ENCODE data around the gene LCK. TPM values are rescaled to one million over a fixed set of nuclear protein-coding genes. Genes with fewer than 3 reads are reported as not detected.
A peak's percentile ranks its signal among the peaks of the same experiment; 100 is the strongest.

The LCK gene
- total RNA-seq, 1 donor from 2014 or later: not detected

GRCh38 chr1:32241001-32241763 is 9.9 kb upstream of the LCK start:
- TF ChIP-seq CTCF (conservative IDR thresholded peaks at IDR 0.05): no peak
- Mint-ChIP-seq H3K36me3 (no peaks in the 10 kb centered on the region), H3K9me3 (no peaks in the 10 kb centered on the region), H3K27me3 (no peaks in the 10 kb centered on the region), H3K27ac (peak overlapping the region; percentile 81), H3K4me1 (ENCODE audit: unreplicated experiment) (peaks cover 20% of the 10 kb centered on the region), H3K4me3 (peak overlapping the region; percentile 91)
- DNase-seq (ENCODE audit: extremely low spot score, unreplicated experiment): no peak

- Mint-ChIP-seq H3K27me3 (no peaks in the 10 kb centered on the region), H3K4me1 (ENCODE audit: unreplicated experiment) (peaks cover 19% of the 10 kb centered on the region), H3K4me3 (peak overlapping the region; percentile 31), H3K36me3 (no peaks in the 10 kb centered on the region), H3K9me3 (no peaks in the 10 kb centered on the region), H3K27ac (no peak overlapping the region)
- DNase-seq (ENCODE audit: extremely low spot score, unreplicated experiment): no peak
- no peak for TF ChIP-seq CTCF (conservative IDR thresholded peaks at IDR 0.05)
Measured at GRCh38 chr1:32242341-32242851, 8.7 kb upstream of the LCK start.

GRCh38 chr1:32246888-32247273 is 4.2 kb upstream of the LCK start, which contains the start of gene FAM167B:
Gene FAM167B, plus strand, starts transcription at chr1:32247222. Its CDS starts 200 bp downstream, at chr1:32247422.
- Mint-ChIP-seq H3K4me1 (ENCODE audit: unreplicated experiment) (peaks cover 22% of the 10 kb centered on the region), H3K36me3 (no peaks in the 10 kb centered on the region), H3K9me3 (no peaks in the 10 kb centered on the region), H3K4me3 (peak within 1 kb of the TSS; percentile 65), H3K27me3 (peaks cover 4% of the 10 kb centered on the region), H3K27ac (no peak within 1 kb of the TSS)
- no peak for TF ChIP-seq CTCF (conservative IDR thresholded peaks at IDR 0.05)
- no peak for DNase-seq (ENCODE audit: extremely low spot score, unreplicated experiment)

GRCh38 chr1:32247452-32247851 is 3.6 kb upstream of the LCK start:
- H3K27me3 Mint-ChIP-seq: peaks cover 5% of the 10 kb centered on the region
- no peak overlapping the region for H3K27ac Mint-ChIP-seq
- no peak for DNase-seq (ENCODE audit: extremely low spot score, unreplicated experiment)
- no peak for TF ChIP-seq CTCF (conservative IDR thresholded peaks at IDR 0.05)
- H3K9me3 Mint-ChIP-seq: no peaks in the 10 kb centered on the region
- H3K4me3 Mint-ChIP-seq: no peak overlapping the region
- peaks cover 20% of the 10 kb centered on the region for H3K4me1 Mint-ChIP-seq (ENCODE audit: unreplicated experiment)
- H3K36me3 Mint-ChIP-seq: no peaks in the 10 kb centered on the region

- Mint-ChIP-seq H3K27ac (no peak overlapping the region), H3K27me3 (peaks cover 5% of the 10 kb centered on the region), H3K4me1 (ENCODE audit: unreplicated experiment) (peaks cover 16% of the 10 kb centered on the region), H3K9me3 (no peaks in the 10 kb centered on the region), H3K36me3 (no peaks in the 10 kb centered on the region), H3K4me3 (peak overlapping the region; percentile 65)
- peak; percentile 92 for TF ChIP-seq CTCF (conservative IDR thresholded peaks at IDR 0.05)
- peak; percentile 86 for DNase-seq (ENCODE audit: extremely low spot score, unreplicated experiment)
Measured at GRCh38 chr1:32247983-32248889, 2.8 kb upstream of the LCK start.
